GM18502 (cell line): ENCODE data around the gene PNP.

Source experiments
- ATAC-seq: cut with Tn5 transposase; IDR thresholded peaks from one replicate; pipeline ENCODE4 v1.9.1; 2021; ENCODE audit warnings: mild to moderate bottlenecking; ENCODE audit not compliant: unreplicated experiment, poor library complexity

The PNP gene

DNA sequence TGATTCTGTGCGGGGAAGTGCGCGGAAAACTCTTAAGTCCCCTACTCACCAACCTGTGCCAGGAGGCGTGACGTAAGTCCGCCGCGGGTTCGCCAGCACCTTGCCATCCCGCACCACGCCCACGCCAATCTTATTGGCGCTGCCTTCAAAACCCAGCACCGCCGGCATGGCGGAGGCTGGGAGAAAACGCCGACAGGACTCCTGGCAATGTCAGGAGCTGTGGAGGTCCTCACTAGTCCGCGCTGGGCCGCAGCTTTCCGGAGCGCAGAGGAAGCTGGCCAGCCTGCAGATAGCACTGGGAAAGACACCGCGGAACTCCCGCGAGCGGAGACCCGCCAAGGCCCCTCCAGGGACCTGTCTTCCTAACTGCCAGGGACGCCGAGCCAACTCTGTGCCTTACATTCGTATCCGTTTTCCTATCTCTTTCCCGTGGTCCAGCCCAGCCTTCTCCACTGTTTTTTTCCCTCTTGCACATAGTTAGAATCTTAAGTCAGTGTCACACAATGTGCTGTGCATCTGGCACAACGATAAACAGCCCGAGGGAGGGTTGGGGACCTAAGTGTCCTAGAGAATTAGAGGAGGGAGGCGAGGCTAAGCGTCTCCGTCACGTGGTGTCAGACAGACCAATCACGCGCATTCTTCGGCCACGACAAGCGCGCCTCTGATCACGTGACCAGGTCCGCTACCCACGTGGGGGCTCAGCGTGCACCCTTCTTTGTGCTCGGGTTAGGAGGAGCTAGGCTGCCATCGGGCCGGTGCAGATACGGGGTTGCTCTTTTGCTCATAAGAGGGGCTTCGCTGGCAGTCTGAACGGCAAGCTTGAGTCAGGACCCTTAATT lies 14.5 kb upstream of the PNP start, which contains the start of the genes APEX1 and OSGEP:
TSS of gene APEX1 (plus strand) at position 711 of the 839 bp plus-strand sequence. CDS start 420 bp downstream, outside the sequence.
TSS of gene OSGEP (minus strand) at position 297 of the 839 bp plus-strand sequence. CDS start at position 168, 129 bp downstream.
- ATAC-seq: peak; percentile 86

DNA sequence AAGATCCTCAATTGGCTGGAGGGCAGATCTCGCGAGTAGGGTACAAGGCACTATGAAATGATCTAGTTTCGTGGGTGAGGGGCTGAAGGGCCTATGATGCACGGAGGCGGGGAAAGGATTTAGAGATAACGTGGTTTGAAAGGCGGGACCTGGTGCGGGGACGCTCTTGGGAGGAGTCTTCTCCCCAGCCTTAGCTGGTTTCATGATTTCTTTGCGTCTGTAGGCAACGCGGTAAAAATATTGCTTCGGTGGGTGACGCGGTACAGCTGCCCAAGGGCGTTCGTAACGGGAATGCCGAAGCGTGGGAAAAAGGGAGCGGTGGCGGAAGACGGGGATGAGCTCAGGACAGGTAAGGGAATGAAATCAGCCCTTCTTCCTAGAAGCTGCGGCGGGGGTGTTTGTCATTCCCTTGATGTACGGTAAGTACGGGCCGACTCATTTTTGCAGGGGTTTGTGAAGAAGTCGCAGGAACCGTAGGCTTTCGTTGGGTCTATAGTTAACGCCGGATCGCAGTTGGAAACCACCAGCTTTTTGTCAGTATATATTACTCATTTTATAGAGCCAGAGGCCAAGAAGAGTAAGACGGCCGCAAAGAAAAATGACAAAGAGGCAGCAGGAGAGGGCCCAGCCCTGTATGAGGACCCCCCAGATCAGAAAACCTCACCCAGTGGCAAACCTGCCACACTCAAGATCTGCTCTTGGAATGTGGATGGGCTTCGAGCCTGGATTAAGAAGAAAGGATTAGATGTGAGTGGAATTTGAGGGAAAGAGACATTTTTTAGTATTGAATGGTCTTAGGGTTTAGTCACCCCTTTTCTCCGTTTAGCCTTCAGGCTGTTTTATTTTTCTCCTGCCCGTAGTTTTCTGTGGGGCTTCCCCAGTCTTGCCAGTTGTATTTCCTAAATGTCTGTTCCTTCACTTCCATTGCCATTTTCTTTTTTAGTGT lies 13.6 kb upstream of the PNP start:
- ATAC-seq: peak; percentile 62

DNA sequence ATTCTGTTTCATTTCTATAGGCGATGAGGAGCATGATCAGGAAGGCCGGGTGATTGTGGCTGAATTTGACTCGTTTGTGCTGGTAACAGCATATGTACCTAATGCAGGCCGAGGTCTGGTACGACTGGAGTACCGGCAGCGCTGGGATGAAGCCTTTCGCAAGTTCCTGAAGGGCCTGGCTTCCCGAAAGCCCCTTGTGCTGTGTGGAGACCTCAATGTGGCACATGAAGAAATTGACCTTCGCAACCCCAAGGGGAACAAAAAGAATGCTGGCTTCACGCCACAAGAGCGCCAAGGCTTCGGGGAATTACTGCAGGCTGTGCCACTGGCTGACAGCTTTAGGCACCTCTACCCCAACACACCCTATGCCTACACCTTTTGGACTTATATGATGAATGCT lies 12.2 kb upstream of the PNP start:
- no peak for ATAC-seq

DNA sequence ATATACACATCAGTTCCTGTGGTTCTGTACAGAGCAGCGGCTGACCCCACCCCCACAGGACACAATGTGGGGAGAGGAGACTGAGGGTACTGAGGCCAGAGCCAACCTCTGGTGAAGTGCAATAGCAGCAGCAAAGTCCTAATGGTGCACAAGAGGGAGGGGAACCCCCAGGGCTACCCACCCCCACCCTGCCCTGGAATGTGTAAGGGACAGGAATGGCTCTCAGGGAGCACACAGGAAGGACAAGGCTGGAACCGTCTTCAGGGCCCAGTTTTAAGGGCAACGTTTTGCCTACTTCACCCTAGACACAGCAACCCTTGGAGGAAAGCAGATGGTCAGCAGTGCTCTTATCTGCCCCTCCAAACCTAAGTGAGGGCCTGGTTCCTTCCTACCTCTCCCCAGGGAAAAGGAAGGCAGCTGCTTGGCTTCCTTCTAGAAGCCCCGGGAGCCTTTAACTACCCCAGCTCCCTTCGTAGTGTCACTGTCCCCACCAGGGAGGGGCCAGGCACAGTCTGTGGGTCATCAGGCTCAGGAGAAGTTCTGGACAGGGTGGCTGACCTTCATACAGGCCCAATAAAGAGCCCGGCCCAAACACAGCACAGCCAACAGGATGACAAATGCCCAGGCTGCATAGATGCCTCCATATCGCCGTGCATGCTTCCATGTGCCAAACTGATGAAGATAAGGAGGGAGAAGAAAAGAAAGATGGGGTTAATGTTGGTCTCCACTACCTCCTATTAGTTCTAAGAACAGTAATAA lies 11.0 kb upstream of the PNP start:
- ATAC-seq: no peak

DNA sequence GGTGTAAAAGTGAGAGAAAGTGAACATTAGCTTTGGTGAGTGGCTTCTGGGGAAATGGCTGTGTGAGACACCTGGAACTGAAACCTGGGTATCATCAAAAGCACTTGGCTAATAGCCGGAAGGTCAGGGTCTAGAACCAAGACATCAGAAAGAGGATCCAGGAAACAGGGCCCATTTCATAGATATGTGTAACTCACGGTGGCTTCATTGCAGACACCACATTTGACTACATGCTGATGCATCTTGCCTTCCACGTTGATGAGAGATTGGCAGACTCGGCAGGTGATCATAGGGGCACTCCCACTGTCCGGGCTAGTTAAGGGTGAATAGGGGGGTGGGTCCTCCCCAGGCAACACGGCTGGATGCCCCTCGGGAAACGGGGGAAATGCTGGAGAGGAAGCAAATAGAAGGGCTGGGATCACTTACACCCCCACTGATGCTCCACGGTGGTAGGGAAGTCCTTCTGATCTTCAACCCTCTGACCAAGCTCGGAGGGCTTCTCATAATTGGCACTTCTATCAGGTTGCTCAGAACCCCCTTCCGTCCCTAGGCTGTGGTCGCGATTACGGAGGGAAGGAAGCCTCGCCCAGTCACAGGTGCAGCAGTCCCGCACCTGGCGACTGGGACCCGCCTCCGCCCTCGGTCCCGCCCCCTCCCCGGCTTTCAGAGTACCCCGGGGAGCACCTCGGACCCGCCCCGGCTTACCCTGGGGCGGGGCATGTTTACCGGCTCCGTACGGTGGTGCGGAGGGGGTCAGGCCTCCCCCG lies 8.6 kb upstream of the PNP start:
- peak; percentile 11 for ATAC-seq

DNA sequence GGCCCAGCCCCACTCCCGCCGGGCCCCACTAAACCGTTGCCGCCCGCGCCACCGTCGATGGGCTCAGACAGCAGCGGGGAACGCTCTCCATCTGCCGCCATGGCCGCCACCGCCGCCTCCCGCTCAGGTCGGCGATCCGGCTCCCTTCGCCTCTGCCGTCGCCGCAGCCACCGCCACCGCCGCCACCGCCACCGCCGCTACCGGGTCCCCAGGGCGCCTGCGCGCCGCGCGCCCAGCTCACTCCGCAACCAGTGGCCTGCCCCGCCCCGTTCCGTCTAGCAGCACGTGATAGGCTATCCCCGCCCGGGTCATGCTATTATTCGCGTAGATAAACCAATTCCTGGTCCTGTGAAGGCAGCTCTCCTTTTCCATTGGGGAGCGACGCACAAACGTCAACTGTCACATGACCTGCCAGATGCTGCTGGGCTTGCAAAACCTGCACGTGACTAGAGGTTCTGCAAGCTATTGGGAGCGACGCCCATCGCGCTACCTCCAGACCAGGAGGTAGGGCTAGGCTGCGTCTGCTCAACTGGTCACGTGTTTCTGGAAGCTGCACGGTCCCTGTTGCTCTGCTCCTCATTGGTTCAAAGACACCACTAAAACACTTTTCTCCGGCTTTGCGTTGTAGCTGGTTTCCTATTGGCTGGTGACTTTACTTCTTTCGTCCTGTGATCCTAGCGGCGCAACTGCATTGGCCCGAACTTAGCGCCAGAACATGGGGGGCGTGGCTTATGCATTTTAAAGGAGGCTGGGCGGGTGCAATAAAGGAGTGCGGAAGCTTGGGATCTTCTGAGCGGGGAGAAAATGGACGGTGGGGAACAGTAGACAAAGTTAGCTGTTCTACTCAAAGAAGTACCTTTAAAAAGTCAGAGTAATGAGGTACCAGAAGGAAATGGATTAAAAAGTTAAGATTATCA lies 7.7 kb upstream of the PNP start, which contains the start of gene PIP4P1:
TSS of gene PIP4P1 (minus strand) at position 210 of the 917 bp plus-strand sequence. CDS start at position 101, 109 bp downstream.
- peak; percentile 95 for ATAC-seq

DNA sequence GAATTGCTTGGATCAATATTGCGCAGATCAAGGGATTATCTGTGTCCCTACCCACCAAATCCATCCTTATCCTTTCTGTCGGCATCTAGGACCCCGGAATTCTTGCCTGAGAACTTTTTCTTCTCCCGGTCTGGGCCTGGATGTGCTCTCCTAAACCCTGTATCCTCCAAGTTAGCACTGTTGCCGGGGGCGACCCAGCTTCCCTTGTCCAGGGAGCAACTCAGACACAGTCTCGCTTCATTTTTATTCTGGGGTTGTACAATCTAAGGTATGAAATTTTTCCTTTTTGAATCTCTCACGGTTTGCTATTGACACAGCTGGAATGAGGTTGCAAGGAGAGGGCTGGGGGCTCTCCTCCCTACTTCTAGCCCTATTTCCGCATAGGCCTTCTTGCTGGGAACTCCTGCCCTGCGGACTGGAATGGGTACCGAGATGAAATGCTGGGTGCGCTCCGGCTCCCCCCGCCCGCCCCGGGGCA lies 403 bp upstream of the PNP start:
- peak; percentile 13 for ATAC-seq

DNA sequence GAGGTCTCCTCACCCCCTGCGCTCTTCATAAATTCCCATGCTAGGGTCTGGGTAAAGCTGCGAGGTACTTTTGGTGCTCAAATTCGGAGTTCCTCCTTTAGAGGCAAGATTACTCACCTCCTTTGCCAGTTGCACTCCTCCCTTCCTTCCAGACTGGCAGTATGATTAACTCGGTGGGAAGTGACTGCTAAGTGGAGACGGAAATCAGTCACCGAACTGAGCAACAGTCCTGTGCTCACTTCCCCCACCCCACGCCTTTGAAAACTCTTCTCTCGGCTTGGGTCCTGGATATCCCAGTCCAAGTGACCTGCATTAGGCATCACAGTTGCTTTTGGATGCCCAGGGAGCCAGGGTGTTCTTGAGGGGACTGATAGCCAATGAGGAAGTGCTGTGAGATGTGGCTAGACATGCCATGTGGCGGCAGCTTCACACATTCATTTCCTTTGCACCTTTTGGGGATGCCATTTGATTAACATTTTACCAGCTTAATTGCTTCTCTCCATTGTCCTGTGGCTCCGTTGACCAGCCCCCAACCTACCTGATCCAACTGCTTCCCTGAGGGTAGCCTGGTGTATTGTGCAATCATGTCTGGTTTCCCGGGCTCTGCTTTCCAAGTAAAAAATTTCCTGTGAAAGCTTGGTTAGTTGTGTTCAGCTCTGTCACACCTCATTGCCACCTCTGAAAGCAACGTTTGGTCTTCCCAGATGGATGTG lies 840 bp downstream of the PNP start:
- ATAC-seq: peak; percentile 43

DNA sequence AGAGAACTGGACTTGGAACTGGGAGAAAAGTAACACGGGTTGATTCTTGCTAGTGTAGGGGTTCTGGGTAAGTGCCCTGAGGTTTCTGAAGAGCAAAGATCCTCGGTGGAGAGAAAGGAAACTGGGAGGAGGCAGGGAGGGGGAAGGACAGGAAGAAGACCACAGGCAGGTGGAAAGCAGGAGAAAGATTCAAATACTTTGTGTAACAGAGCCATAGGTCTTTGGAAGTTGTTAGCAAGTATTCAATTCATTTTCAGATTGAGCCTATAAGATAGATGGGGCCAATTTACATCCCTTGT lies 1.3 kb downstream of the PNP start:
- no peak for ATAC-seq

DNA sequence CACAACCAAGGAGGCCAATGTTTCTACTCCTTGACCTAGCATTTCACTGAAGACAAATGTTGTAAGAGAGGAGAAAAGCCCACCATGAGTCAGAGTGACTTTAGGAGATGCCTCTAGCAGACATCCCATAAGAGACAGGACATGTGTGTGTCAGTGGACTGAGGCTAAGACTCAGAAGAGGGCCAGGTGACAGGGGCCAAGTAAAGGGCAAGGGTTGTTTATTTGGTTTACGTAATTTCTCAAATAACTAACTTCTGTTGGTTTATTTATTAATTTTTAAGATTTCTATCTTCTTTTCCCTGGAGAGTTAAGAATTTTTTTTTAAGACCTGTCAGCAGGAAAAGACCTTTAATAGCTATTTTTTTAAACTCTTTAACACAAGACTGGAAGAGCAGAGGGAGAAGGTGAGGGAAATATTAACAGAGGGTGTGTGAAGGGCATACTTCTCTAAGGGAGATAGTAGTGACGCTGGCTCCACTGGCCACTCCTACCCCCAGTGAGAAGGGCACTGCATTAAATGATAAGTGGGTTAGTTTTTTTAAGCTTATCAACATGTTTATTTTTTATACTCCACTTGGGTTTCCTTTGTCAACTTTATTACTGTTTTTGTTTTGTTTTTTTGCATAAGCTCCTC lies 3.4 kb downstream of the PNP start:
- no peak for ATAC-seq

DNA sequence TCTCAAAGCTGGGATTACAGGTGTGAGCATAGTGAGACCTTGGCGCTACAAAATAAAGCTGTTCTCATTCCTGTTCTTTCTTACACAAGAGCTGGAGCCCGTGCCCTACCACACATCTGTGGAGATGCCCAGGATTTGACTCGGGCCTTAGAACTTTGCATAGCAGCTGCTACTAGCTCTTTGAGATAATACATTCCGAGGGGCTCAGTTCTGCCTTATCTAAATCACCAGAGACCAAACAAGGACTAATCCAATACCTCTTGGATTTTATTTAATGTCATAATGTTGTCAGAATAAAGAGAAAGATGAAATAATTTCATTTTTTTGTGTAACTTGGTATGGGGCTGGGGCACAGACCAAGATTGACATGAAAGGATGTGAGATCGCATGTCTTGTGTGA lies 7.6 kb downstream of the PNP start:
- ATAC-seq: no peak

DNA sequence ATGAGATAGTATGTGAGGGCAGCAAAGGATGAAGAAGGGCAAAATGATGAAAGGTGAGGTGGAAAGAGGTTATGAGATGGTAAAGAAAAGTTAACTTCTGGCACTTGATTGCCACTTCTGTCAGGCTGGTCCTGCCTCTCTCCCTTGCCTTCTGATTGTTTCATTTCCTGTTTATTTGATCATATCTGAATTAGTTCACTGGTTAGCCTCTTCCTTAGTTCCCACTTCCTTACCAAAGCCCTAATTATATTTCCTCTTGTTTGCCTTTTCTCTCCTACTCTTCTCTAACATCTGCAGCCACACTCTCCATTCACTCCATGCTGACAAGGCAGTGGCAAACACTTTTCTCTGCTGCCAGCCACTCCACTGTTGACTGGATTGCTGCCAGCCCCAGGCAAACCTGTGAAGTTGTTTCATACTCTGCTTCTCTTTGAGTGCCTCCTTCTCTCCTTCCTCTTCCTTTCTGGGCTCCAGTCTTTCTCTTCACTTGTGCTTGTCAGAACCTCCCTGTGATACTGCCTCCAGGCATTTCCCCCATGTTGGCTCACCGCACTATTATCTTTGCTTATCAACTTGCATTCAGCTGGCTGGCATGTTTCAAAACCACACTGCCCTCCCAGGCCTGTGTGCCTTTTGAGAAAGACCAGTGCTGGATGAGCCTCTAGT lies 8.1 kb downstream of the PNP start:
- no peak for ATAC-seq

DNA sequence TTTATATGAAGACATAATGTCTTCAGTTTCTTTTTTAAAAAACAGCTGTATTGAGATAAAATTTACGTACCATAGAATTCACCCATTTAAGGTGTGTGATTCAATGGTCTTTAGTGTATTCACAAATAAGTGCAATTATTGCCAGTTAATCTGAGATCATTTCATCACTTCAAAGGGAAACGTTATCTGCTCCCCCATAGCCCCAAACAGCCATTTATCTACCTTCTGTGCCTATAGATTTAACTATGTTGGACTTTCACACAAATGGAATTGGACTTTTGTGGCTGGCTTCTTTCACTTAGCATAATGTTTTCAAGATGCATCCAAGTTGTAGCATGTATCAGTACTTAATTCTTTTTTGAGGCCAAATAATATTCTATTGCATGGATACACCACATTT lies 9.7 kb downstream of the PNP start:
- ATAC-seq: no peak

DNA sequence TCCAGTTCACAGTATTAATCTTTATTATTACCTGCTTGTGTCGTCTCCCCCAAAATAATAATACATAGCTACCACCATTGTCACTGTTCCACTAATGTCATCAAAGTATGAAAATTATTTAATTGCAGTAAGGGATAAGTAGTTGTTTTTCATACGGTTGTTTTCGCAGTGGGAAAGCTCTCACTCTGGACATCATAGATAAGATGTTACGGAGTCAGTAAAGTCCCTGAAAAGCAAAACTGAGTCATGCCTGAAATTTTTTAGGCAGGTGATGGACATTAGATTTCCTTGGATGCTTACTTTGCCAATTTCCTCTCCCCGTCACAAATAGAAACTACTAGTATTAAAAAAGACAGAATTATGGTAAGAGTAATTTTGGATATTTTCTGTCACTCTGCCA lies 13.2 kb downstream of the PNP start:
- ATAC-seq: no peak

DNA sequence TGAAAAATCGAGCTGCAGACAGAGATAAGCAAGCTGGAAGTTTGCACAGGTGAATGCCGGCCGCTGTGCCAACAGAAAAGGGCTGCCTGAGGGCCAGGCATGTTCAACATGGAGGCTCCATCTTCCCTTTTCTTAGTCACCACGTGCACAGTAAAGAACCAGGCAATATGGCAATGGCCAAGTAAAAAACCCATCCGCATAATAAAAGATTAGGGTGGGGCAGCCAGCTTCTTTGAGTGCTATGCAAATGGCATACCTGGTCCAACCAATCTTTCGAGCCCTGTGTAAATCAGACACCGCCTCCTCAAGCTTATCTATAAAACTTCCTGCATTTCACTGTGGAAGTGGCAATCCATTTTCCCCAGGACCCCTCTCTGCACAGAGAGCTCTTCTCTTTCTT lies 16.7 kb downstream of the PNP start:
- ATAC-seq: no peak

DNA sequence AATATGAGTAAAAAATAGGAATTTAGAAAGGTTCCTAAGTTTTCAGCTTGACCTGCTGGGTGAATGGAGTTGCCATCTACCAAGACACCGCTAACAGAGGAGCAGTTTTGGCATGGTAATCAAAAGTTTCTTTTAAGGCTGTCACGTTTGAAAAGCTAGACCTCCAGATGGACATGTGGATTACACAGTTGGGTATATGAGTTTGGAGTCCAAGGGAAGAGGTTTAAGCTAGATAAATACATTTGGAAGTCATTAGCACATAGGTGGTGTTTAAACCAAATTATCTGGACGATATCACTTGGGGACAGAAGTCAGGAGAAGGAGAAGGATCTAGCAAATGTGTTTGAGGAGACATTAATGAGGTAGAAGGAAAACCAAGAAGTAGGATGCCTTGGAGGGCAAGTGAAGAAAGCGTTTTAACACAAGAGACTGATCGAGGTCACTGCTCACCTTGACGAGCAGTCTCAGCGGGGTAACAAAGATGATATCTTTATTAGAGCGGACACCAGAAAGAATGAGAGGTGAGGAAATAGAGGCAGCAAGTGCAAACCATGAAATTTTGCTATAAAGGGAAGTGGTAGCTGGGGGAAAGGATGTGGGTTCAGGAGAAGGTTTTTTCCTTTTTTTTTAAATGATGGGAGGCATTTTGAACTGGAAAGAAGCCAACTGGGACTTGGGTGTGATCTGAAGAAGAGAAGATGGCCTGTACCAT lies 17.6 kb downstream of the PNP start:
- no peak for ATAC-seq
